K562 (cell line): ENCODE measurements around the gene KCNK2.

Source experiments
- CC2D1A ChIP-seq: fragments of 450-650 bp; IDR thresholded peaks from 2 replicates; pipeline ENCODE4 v1.6.1; 2017; ENCODE audit warnings: mild to moderate bottlenecking
- CHD1 ChIP-seq: fragments of 200-600 bp; sonication (generic); IDR thresholded peaks from one replicate; pipeline ENCODE4 v1.6.1; 2012; ENCODE audit warnings: mild to moderate bottlenecking, moderate library complexity, low read length, inconsistent platforms
- EP300 ChIP-seq: IDR thresholded peaks from 2 replicates; pipeline ENCODE4 v1.6.1; 2012; ENCODE audit warnings: low read length, improper control_type of control experiment
- ETV6 ChIP-seq, 3 experiments: fragments of 150-350 bp in 1 of 3; sonication (generic) in 1 of 3; formaldehyde crosslinking in 1 of 3; IDR thresholded peaks; 2 replicates each; pipeline versions ENCODE4 v1.6.1 to v1.8.0; 2014 to 2022; ENCODE audit warnings: borderline replicate concordance in 2 of 3, low read depth in 2 of 3, antibody characterized with exemption in 1 of 3, low read length in 1 of 3, mild to moderate bottlenecking in 1 of 3, missing genetic modification reagents in 1 of 3
- GATAD2A ChIP-seq: fragments of 450-650 bp; IDR thresholded peaks from 2 replicates; pipeline ENCODE4 v1.6.1; 2017
- KLF16 ChIP-seq: IDR thresholded peaks from 2 replicates; pipeline ENCODE4 v1.6.1; 2016; ENCODE audit warnings: antibody characterized with exemption
- NELFE ChIP-seq: IDR thresholded peaks from 2 replicates; pipeline ENCODE4 v1.6.1; 2011; ENCODE audit warnings: mild to moderate bottlenecking; ENCODE audit not compliant: insufficient read depth, insufficient read length
- ZNF717 ChIP-seq: fragments of 250-450 bp; sonication (Bioruptor Pico); IDR thresholded peaks from 2 replicates; pipeline ENCODE4 v1.5.0; 2021

DNA sequence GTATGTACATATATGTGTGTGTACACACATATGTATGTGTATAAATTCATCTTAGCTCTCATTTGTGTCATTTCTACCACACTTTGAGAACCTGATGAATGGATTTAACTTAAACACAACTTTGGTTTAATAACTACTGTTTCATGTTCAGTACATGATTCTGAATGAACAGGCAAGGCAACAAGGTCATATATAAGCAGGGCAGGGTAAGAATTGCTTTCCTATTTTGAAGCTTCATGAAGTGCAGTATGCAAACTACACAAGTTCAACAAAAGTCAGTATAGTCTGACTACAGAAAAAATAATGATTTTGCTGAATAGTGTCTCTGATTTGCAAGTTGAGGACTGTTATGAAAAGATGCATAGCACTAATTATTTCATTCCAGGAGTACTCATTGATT, 127.6 kb downstream of the KCNK2 start:
- no peak for TF ChIP-seq CC2D1A
- TF ChIP-seq ZNF717 = no peak
- no peak for TF ChIP-seq CHD1
- no peak for TF ChIP-seq EP300
- no peak for TF ChIP-seq ETV6 (IDR thresholded peaks at IDR 0.05; ENCODE audit: borderline replicate concordance in 1 of 2, low read depth in 2 of 2, low read length in 1 of 2)
- no peak for TF ChIP-seq ETV6 (CRISPR knock-in tag; IDR thresholded peaks at IDR 0.05; ENCODE audit: borderline replicate concordance)
- TF ChIP-seq NELFE = no peak
- TF ChIP-seq KLF16 = no peak
- TF ChIP-seq GATAD2A = no peak
